Activated gamma-delta T cell treated with Interleukin-2 at 50 U/mL for 16 hours (primary cell): Measurements from ENCODE around the gene ATG4D.
"Not testable (repeated sequence)": the region's sequence is repeated elsewhere in the genome, so short reads cannot be mapped to it uniquely, and the experiment has no call there.

Experiments used
- DNase-seq: peaks from one replicate; pipeline ENCODE4 v3.0.0-alpha.2; 2020

ATG4D gene

GRCh38 chr19:10553087-10553667 lies 9.5 kb downstream of the ATG4D start:
- no peak for DNase-seq

- peak; percentile 79 for DNase-seq
These were observed 10.3 kb downstream of the ATG4D start for GRCh38 chr19:10553943-10554381.

GRCh38 chr19:10554760-10555609 lies 11.3 kb downstream of the ATG4D start:
- DNase-seq: no peak

- no peak for DNase-seq
These were observed 11.9 kb downstream of the ATG4D start for GRCh38 chr19:10555610-10555973.

GRCh38 chr19:10557603-10558197 lies 14.0 kb downstream of the ATG4D start:
- no peak for DNase-seq

GRCh38 chr19:10560154-10560553 lies 16.4 kb downstream of the ATG4D start:
- DNase-seq: no peak

GRCh38 chr19:10562609-10563008 lies 18.9 kb downstream of the ATG4D start:
- no peak for DNase-seq

GRCh38 chr19:10565028-10565566 lies 21.4 kb downstream of the ATG4D start:
- peak; percentile 52 for DNase-seq

- DNase-seq: peak; percentile 99
These were observed 22.1 kb downstream of the ATG4D start, which contains the start of gene KRI1 for GRCh38 chr19:10565567-10566407. Gene KRI1, minus strand, starts transcription at chr19:10566010. Its CDS starts 11 bp downstream, at chr19:10565999.

- DNase-seq: no peak
These were observed 22.6 kb downstream of the ATG4D start for GRCh38 chr19:10566408-10566657.

GRCh38 chr19:10566658-10567410 lies 23.1 kb downstream of the ATG4D start:
- DNase-seq: peak; percentile 74

GRCh38 chr19:10567656-10568055 lies 24.0 kb downstream of the ATG4D start:
- no peak for DNase-seq

GRCh38 chr19:10568062-10568825 lies 24.5 kb downstream of the ATG4D start:
- DNase-seq: no peak

GRCh38 chr19:10568826-10569651 lies 25.3 kb downstream of the ATG4D start, which contains the start of gene CDKN2D:
Gene CDKN2D, minus strand, starts transcription at chr19:10568979. Its CDS starts 326 bp downstream, at chr19:10568653.
- DNase-seq: peak; percentile 100

GRCh38 chr19:10573793-10574192 lies 30.1 kb downstream of the ATG4D start:
- DNase-seq: not testable (repeated sequence)

GRCh38 chr19:10574462-10574861 lies 30.8 kb downstream of the ATG4D start:
- no peak for DNase-seq

GRCh38 chr19:10575011-10575716 lies 31.5 kb downstream of the ATG4D start:
- no peak for DNase-seq

GRCh38 chr19:10577951-10578350 lies 34.2 kb downstream of the ATG4D start:
- DNase-seq: no peak

- DNase-seq: peak; percentile 90
These were observed 37.4 kb downstream of the ATG4D start for GRCh38 chr19:10580979-10581631.
